Measurements from ENCODE around the gene PLPPR3. TPM values are rescaled to one million over a fixed set of nuclear protein-coding genes. Genes with fewer than 3 reads are reported as not detected.

Gene PLPPR3
- polyA plus RNA-seq (ENCODE audit: insufficient read length), result 0.52 TPM

DNA sequence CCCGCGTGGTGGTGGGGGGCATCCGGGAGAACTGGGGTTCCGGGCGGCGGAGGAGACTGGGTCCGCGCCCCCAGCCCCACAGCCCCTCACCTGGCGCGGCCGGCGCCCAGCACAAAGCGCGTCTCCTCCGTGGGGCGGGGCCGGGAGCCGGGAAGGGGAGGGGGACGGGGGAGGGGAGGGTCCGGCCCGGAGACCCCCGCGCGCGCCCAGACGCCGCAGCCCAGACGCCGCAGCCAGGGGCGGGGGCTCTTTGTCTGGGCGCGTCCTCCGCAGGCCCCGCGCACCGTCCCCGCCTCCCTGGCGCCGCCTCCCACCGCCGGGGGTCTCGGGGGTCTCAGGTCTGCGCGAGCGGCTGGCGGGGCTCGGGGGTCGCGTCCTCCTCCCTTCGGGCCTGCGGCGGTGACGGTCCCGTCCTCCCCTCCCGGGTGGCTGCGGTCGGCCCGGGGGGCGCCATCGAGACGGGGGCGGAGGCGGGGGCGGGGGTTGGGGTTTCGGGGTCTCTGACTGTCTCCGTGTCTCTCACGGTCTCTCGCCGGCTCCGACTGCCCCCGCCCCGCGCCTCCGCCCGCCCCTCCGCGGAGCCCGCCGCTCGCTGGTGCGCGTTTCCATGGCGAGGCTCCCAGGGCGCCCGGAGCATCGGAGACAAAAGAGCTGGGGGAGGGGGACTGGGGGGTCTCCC lies at the start of gene PLPPR3:
Gene PLPPR3 (minus strand): TSS at position 131 of the 679 bp plus-strand sequence. CDS start 396 bp downstream, outside the sequence.
- no peak for DNase-seq (ENCODE audit: low read depth)

DNA sequence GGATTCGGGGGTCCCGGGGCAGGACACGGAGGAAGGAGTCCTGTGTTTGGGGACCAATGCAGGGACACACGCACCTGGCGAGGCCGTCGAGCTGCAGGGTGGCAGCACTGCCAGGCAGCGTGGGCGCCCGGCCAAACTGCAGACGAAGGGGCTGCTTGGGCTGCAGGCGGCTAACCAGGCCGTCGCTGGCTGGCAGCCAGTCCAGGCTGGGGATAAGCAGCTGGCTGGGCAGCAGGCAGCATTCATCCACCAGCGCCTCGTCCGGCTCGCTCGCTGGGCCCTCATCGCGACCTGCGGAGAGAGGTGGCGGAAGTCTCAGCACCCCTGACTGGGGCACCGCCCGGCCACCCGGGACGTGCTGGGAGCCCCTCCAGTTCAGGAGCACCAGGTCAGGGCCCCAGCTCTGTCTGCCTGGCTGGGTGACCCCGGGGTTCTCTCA lies 49.2 kb upstream of the PLPPR3 start:
- no peak for DNase-seq (ENCODE audit: low read depth)

GRCh38 chr19:870314-870713 lies 48.6 kb upstream of the PLPPR3 start:
- no peak for DNase-seq (ENCODE audit: low read depth)

- DNase-seq (ENCODE audit: low read depth), result peak; percentile 55
Observed at GRCh38 chr19:869245-870177, 47.8 kb upstream of the PLPPR3 start.

- no peak for DNase-seq (ENCODE audit: low read depth)
Observed at GRCh38 chr19:868458-869244, 46.9 kb upstream of the PLPPR3 start.

DNA sequence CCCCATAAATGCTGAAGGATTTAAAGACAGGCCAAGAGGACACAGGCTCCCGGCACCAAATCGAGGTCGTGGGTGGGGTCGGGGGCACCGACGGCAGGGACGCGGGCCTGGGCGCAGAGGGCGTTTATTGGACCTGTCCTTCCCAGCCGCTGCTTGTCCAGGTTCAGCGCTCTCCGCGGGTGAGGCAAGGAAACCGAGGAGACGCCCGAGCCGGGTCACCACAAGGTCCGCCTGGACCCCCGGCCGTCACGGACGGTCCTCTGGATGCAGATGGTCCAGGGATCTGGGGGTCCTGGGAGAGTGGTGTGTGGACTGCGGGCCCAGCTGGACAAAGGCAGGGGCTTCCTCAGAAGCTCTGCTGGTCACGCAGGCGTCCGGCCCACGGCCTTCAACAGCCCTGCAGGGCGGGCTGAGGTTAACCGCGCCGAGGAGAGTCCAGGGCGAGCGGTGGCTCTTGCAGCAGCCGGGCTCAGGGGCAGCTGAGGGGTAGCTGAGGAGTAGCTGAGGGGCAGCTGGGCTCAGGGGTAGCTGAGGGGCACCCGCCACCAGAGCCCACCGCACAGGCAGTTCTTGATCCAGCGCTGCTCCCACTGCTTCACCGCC lies 46.2 kb upstream of the PLPPR3 start:
- DNase-seq (ENCODE audit: low read depth), result no peak

- DNase-seq (ENCODE audit: low read depth), result no peak
Observed at GRCh38 chr19:867301-867793, 45.6 kb upstream of the PLPPR3 start.

- no peak for DNase-seq (ENCODE audit: low read depth)
Observed at GRCh38 chr19:866769-867300, 45.1 kb upstream of the PLPPR3 start.

- no peak for DNase-seq (ENCODE audit: low read depth)
Observed at GRCh38 chr19:863315-863620, 41.5 kb upstream of the PLPPR3 start.

DNA sequence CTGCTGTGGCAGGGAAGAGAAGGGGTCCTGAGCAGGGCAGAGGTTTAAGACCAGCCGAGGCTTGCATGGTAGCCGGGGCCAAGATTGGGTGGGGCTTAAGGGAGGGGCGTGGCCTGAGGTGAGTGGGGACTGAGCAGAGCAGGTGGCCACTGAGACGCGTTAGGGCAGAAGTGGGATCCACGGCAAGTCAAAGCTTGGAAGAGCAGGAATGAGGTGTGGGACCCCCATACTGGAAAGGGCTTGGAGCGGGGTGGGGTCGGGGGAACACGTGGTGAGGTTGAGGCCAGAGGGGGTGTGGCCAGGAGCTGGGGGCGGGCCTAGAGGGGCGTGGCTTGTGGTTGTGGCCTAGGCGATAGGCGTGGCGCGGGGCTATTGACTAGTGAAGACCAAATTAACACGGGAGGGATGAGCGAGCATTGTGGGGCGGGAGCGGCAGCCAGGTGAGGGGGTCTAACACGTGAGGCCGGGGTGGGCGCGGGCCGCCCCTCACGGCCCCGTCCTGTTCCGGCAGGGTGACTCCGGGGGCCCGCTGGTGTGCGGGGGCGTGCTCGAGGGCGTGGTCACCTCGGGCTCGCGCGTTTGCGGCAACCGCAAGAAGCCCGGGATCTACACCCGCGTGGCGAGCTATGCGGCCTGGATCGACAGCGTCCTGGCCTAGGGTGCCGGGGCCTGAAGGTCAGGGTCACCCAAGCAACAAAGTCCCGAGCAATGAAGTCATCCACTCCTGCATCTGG lies 41.0 kb upstream of the PLPPR3 start:
- no peak for DNase-seq (ENCODE audit: low read depth)

DNA sequence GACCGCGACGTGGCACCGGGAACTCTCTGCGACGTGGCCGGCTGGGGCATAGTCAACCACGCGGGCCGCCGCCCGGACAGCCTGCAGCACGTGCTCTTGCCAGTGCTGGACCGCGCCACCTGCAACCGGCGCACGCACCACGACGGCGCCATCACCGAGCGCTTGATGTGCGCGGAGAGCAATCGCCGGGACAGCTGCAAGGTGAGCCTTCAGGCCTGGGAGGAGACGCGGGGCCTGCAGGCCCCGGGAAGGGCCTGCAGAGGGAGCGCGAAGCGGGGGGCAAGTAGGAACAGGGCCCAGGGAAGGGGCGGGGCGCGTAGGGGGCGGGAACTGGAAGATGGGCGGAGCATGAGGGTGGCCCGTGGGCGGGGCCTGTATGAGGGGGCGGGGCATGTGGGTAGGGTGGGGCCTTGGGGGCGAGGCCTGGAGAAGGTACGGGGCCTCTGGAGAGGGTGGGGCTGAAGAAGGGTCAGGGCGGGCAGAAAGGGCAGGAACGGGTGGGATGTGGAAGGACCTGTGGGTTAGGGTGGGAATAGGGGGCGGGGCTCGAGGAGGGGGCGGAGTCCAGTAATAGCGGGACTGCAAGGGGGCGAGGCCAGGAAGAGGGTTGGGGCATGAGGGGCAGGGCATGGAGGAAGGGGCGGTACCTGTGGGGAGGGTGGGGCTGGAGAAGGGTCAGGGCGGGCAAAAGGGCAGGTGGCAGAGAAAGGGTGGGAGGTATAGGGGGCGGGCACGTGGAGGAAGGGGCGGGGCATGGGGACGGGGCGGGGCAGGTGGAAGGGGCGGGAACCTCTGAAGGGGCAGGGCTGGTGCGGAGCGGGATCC lies 40.2 kb upstream of the PLPPR3 start:
- no peak for DNase-seq (ENCODE audit: low read depth)

DNA sequence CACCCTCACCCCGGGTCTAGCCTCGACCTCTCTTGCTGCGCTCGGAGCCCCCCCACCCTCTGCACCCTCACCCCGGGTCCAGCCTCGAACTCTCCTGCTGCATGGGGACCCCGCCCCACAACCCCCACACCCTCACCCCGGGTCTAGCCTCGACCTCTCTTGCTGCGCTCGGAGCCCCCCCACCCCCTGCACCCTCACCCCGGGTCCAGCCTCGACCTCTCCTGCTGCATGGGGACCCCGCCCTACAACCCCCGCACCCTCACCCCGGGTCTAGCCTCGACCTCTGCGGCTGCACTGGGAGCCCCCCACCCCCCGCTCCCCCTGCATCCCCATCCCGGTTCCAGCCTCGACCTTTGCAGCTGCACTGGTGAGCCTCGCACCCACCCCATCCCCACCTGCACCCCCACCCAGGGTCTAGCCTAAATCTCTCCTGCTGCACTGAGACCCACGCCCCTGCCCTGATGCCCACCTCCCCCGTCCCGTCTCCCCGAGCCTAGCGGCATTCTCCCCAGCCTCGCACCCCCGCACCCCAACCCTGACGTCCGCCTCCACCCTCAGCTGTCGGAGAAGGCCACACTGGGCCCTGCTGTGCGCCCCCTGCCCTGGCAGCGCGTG lies 39.5 kb upstream of the PLPPR3 start:
- DNase-seq (ENCODE audit: low read depth), result no peak

DNA sequence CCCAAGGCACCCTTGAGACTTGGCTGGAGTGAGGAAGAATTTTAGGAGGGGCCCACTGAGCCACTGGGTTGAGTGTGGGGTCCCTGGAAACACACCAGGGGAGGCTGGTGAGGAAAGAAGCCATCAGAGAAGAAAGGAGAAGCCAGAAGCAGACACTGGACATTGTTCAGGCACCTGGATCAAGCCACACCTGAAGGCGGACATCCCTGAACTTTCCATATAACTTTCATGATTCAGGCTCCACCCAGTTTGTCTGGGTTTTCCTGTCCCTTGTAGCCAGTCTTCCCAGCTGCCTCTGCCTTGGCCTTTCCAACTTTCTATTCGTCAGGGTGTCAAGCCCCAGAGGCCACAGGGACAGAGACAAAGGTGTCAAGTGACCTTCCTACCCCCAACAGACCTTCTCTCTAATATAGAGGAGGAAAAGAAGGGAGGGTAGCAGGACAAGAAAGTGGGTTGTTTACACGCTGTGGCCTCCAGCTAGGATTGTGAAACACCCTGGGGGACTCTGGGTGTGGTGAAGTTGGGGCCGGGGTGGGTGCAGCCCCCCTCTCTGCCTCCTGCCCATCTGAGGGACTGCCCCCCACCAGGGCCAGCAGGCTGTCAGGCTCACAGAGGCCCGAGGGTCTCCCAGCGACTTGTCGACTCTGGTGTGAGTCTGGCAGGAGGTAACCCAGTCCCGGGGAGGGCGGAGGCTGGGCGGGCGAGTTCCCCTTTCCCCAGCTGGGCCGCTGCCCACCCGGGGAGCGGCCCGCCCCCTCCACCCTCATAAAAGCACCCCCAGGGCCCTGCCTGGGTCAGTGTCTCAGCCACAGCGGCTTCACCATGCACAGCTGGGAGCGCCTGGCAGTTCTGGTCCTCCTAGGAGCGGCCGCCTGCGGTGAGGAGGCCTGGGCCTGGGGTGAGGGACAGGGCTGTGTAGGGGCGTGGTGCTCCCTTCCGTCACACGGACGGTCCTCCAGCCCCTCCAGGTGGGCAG lies 37.4 kb upstream of the PLPPR3 start, which contains the start of gene CFD:
Gene CFD (plus strand): TSS at position 797 of the 976 bp plus-strand sequence. CDS start 26 bp downstream, at position 823.
- DNase-seq (ENCODE audit: low read depth), result no peak

- no peak for DNase-seq (ENCODE audit: low read depth)
Observed at GRCh38 chr19:858284-858683, 36.5 kb upstream of the PLPPR3 start.

GRCh38 chr19:855566-856120 lies 33.9 kb upstream of the PLPPR3 start:
- DNase-seq (ENCODE audit: low read depth), result no peak

DNA sequence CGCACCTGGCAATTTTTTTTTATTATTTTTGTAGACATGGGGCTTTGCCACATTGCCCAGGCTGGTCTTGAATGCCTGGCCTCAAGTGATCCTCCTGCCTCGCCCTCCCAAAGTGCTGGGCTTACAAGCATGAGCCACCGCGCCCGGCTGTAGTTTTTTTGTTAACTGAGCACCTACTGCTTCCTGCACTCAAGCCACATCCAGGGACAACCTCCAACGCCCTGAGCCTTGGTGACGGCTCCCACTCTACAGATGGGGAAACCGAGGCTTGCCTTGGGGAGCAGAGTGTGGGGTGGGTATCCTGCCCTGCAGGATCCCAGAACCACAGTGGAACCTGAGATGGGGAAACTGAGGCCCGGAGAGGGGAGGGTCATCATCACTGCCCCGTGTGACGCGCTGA lies 33.4 kb upstream of the PLPPR3 start:
- DNase-seq (ENCODE audit: low read depth), result no peak

GRCh38 chr19:854549-854948 lies 32.8 kb upstream of the PLPPR3 start:
- DNase-seq (ENCODE audit: low read depth), result no peak
